Measurements from ENCODE around the gene MS4A8. TPM values are rescaled to one million over a fixed set of nuclear protein-coding genes. Genes with fewer than 3 reads are reported as not detected.

MS4A8 gene
- total and polyA plus RNA-seq, 10 of the 15 experiments (the other 5 are each of a cell fraction or from before 2014, with no cell fraction given), result 0.04 TPM; not detected in 9

GRCh38 chr11:60741421-60741820 is 42.0 kb downstream of the MS4A8 start:
- SMC1A ChIA-PET (ENCODE audit: uncharacterized antibody, unreplicated experiment), result interaction anchor here (0.8 to 0.9 kb wide), 2 partner anchors 29 to 102 kb away, joined by 3 read pairs; no protein-coding TSS in a partner anchor
- H3K9ac ChIP-seq (ENCODE audit: control insufficient read depth, insufficient read depth, low read length), result no peak overlapping the region
- H3K4me2 ChIP-seq (ENCODE audit: control insufficient read depth, insufficient read depth), result no peak overlapping the region
- FAIRE-seq (no peak), DNase-seq (ENCODE audit: low read depth, low spot score) (no peak), ATAC-seq (no peak)
- no peak overlapping the region for H3K27ac ChIP-seq (ENCODE audit: control insufficient read depth, insufficient read depth)
- POLR2A ChIA-PET, result no interaction called here
- TF ChIP-seq PKNOX1 (IDR thresholded peaks at IDR 0.05) (no peak), TCF12 (IDR thresholded peaks at IDR 0.05; ENCODE audit: low read depth, low read length) (no peak), SREBF2 (IDR thresholded peaks at IDR 0.05; ENCODE audit: low read length) (no peak), NKRF (conservative IDR thresholded peaks at IDR 0.05) (no peak), BCLAF1 (IDR thresholded peaks at IDR 0.05) (no peak), PML (IDR thresholded peaks at IDR 0.05; ENCODE audit: low read length) (no peak), SREBF1 (IDR thresholded peaks at IDR 0.05; ENCODE audit: low read length) (no peak), BCL11A (IDR thresholded peaks at IDR 0.05; ENCODE audit: low read depth, low read length) (no peak), CBFB (IDR thresholded peaks at IDR 0.05; ENCODE audit: low read depth) (no peak)
- 11% methylated on average over 3 of the region's 3 CpGs for WGBS (ENCODE audit: insufficient coverage, insufficient replicate concordance, low lambda C conversion rate, missing lambda C conversion rate)
- in situ Hi-C loops (cut with MboI), result no loop called here
- no peaks in the 10 kb centered on the region for H3K79me2 ChIP-seq (ENCODE audit: control insufficient read depth, insufficient read depth, low read length)
- no peaks in the 10 kb centered on the region for H3K36me3 ChIP-seq (ENCODE audit: control insufficient read depth in 2 of 2, insufficient read depth in 2 of 2, low read length in 1 of 2)
- H4K20me1 ChIP-seq (ENCODE audit: control insufficient read depth, insufficient read depth), result no peaks in the 10 kb centered on the region
- H2AFZ ChIP-seq (ENCODE audit: control insufficient read depth, low read depth, low read length), result no peak overlapping the region
- no peaks in the 10 kb centered on the region for H3K27me3 ChIP-seq (replicated peaks in 1 of 2; ENCODE audit: control insufficient read depth in 2 of 2, insufficient read depth in 2 of 2, low read length in 1 of 2)
- no peaks in the 10 kb centered on the region for H3K4me1 ChIP-seq (ENCODE audit: control insufficient read depth, insufficient read depth, low read length)
- BruUV-seq (replicated peaks), result no TSS peak
- H3K4me3 ChIP-seq, result no peak overlapping the region
- CTCF ChIA-PET, result interaction anchor here (0.8 to 2.0 kb wide), 3 partner anchors 15 to 83 kb away, joined by 3 to 6 read pairs (median 5); partner anchors contain the start of gene MS4A15
- RAD21 ChIA-PET (ENCODE audit: unreplicated experiment), result interaction anchor here (1.2 kb wide), 1 partner anchor 21 kb away, joined by 3 read pairs; no protein-coding TSS in a partner anchor
- intact Hi-C loops (cut with micrococcal nuclease; ENCODE audit: unreplicated experiment), result no loop called here
- no peaks in the 10 kb centered on the region; the same call in 2 of the 3 replicates for H3K9me3 ChIP-seq (replicated peaks; ENCODE audit: control insufficient read depth, insufficient read depth, low read length)

All from GM12878 (cell line).